ENCODE data around the gene MARCHF10. TPM values are rescaled to one million over a fixed set of nuclear protein-coding genes. Genes with fewer than 3 reads are reported as not detected.

Gene MARCHF10
- total and polyA plus RNA-seq, 2 donors (not counting 3 experiments of a cell fraction or from before 2014, with no cell fraction given), result 0.11 TPM; not detected in 1

GRCh38 chr17:62825182-62825581, 17.1 kb upstream of the MARCHF10 start:
- peaks cover 29% of the 10 kb centered on the region for H3K4me1 ChIP-seq (ENCODE audit: control insufficient read depth, extremely low read depth, insufficient read depth, low read length)
- no peaks in the 10 kb centered on the region for H3K9me1 ChIP-seq (replicated peaks; ENCODE audit: control insufficient read depth, extremely low read depth, insufficient read depth, low read length)
- intact Hi-C loops (cut with micrococcal nuclease) (no loop called here), dilution Hi-C loops (cut with MboI; ENCODE audit: extremely low pct_ligation_motif_present, low sequenced_read_pairs) (no loop called here)
- DNase-seq (ENCODE audit: low read depth, low spot score) (no peak), FAIRE-seq (no peak)
- no TSS peak for BruUV-seq (replicated peaks)
- no peak overlapping the region for H3K27ac ChIP-seq (ENCODE audit: insufficient read depth, low read depth, low read length)
- H3K79me2 ChIP-seq (ENCODE audit: control insufficient read depth, insufficient read depth, low read length), result no peaks in the 10 kb centered on the region
- no peaks in the 10 kb centered on the region for H3K27me3 ChIP-seq (ENCODE audit: control insufficient read depth in 2 of 2, insufficient read depth in 2 of 2, low read length in 2 of 2)
- no peak overlapping the region for H2AFZ ChIP-seq (ENCODE audit: low read depth, low read length)
- H3K36me3 ChIP-seq (ENCODE audit: control insufficient read depth in 2 of 2, extremely low read depth in 1 of 2, insufficient read depth in 2 of 2, low read length in 2 of 2), result no peaks in the 10 kb centered on the region
- H3K9me3 ChIP-seq (replicated peaks; ENCODE audit: control insufficient read depth, insufficient read depth, low read length), result no peaks in the 10 kb centered on the region
- TF ChIP-seq POLR2AphosphoS5 (IDR thresholded peaks at IDR 0.05; ENCODE audit: insufficient read depth, low read depth, low read length) (no peak), FOS (IDR thresholded peaks at IDR 0.05; ENCODE audit: borderline replicate concordance, insufficient read depth, low read length) (no peak), GATA2 (IDR thresholded peaks at IDR 0.05; ENCODE audit: insufficient read depth, insufficient read length, low read depth, low read length) (no peak), CTCF (IDR thresholded peaks at IDR 0.05; ENCODE audit: extremely low read depth in 1 of 2, insufficient read depth in 1 of 2, low read depth in 1 of 2, low read length in 2 of 2) (no peak), MYC (IDR thresholded peaks at IDR 0.05; ENCODE audit: low read depth, low read length) (no peak), JUN (IDR thresholded peaks at IDR 0.05; ENCODE audit: borderline replicate concordance, insufficient read depth, insufficient read length, low read depth) (no peak), EZH2 (IDR thresholded peaks at IDR 0.05; ENCODE audit: borderline replicate concordance, low read depth, low read length, severe bottlenecking) (no peak), MAX (IDR thresholded peaks at IDR 0.05; ENCODE audit: insufficient read depth, insufficient read length) (no peak)
- H3K4me3 ChIP-seq (replicated peaks in 1 of 3; ENCODE audit: insufficient read depth in 1 of 3, low read depth in 1 of 3, low read length in 3 of 3), result no peak overlapping the region
- H3K4me2 ChIP-seq (ENCODE audit: insufficient read depth, low read length), result no peak overlapping the region
- H3K9ac ChIP-seq (replicated peaks; ENCODE audit: extremely low read depth, insufficient read depth, low read length), result no peak overlapping the region
- POLR2A ChIA-PET, result no interaction called here
- CTCF ChIA-PET, result no interaction called here
- no peaks in the 10 kb centered on the region for H4K20me1 ChIP-seq (replicated peaks; ENCODE audit: control insufficient read depth, extremely low read depth, insufficient read depth, low read length)
